OCI-LY3 (cell line): Measurements from ENCODE around the gene ZSWIM7.

ENCODE experiments used
- H2AFZ ChIP-seq: fragments of 200-600, 300-600 bp; shearing (Covaris generic); 2 replicates; pipeline ENCODE4 v1.6.0; 2014; ENCODE audit warnings: antibody characterized with exemption, low read depth, low read length
- H3K27ac ChIP-seq: fragments of 200-600, 300-600 bp; sonication (generic); 2 replicates; pipeline ENCODE4 v1.5.1; 2014; ENCODE audit warnings: mild to moderate bottlenecking, low read length, moderate library complexity, mixed read lengths
- H3K27me3 ChIP-seq: fragments of 200-600, 300-600 bp; sonication (generic); 2 replicates; pipeline ENCODE4 v1.6.1; 2014; ENCODE audit warnings: low read depth, low read length, mixed read lengths
- H3K36me3 ChIP-seq: fragments of 200-600, 300-600 bp; sonication (generic); replicated peaks from 2 replicates; pipeline ENCODE3; 2014; ENCODE audit warnings: low read depth, low read length, mixed read lengths
- H3K4me1 ChIP-seq: fragments of 300-600, 200-600 bp; sonication (generic); 2 replicates; pipeline ENCODE4 v1.6.1; 2014; ENCODE audit warnings: low read length, mixed read lengths
- H3K4me2 ChIP-seq: fragments of 200-600, 300-600 bp; sonication (generic); 2 replicates; pipeline ENCODE4 v1.6.1; 2014; ENCODE audit warnings: low read length, mixed read lengths
- H3K4me3 ChIP-seq: fragments of 300-600, 200-600 bp; sonication (generic); 2 replicates; pipeline ENCODE4 v1.5.1; 2014; ENCODE audit warnings: antibody characterized with exemption, mild to moderate bottlenecking, low read length, moderate library complexity
- H3K79me2 ChIP-seq: fragments of 300-600, 200-600 bp; shearing (Covaris generic); 2 replicates; pipeline ENCODE4 v1.6.1; 2014; ENCODE audit warnings: mild to moderate bottlenecking, low read length, mixed read lengths
- H3K9ac ChIP-seq: fragments of 300-600, 200-600 bp; shearing (Covaris generic); 2 replicates; pipeline ENCODE4 v1.6.0; 2014; ENCODE audit warnings: mild to moderate bottlenecking, low read length, moderate library complexity
- H3K9me3 ChIP-seq: fragments of 200-600, 300-600 bp; shearing (Covaris generic); 2 replicates; pipeline ENCODE4 v1.6.1; 2014; ENCODE audit warnings: low read length, mixed read lengths; ENCODE audit not compliant: insufficient read depth
- H4K20me1 ChIP-seq: fragments of 200-600, 300-600 bp; sonication (generic); 2 replicates; pipeline ENCODE4 v1.6.1; 2016; ENCODE audit warnings: low read length, mixed read lengths; ENCODE audit not compliant: insufficient read depth
- CTCF ChIP-seq: fragments of 200-600, 300-600 bp; sonication (generic); IDR thresholded peaks from 2 replicates; pipeline ENCODE4 v1.5.1; 2014; ENCODE audit warnings: antibody characterized with exemption, low read length, low read depth
- EZH2phosphoT487 ChIP-seq: fragments of 200-600 bp; shearing (Covaris generic); IDR thresholded peaks from 2 replicates; pipeline ENCODE4 v1.6.1; 2018; ENCODE audit warnings: antibody characterized with exemption, mixed run types, low read depth

The ZSWIM7 gene

GRCh38 chr17:15944759-15945526, 54.6 kb downstream of the ZSWIM7 start, which contains the start of gene ADORA2B:
Gene ADORA2B (plus strand): TSS chr17:15945130. CDS start chr17:15945249, 119 bp downstream.
- H4K20me1 ChIP-seq = no peaks in the 10 kb centered on the region
- no peak within 1 kb of the TSS for H3K27ac ChIP-seq
- no peaks in the 10 kb centered on the region for H3K9me3 ChIP-seq
- H3K27me3 ChIP-seq = peaks cover 8% of the 10 kb centered on the region; the same call in 1 of the 2 replicates
- no peaks in the 10 kb centered on the region for H3K79me2 ChIP-seq
- H3K4me1 ChIP-seq = no peaks in the 10 kb centered on the region
- TF ChIP-seq EZH2phosphoT487 = no peak
- no peak; the same call in 1 of the 2 replicates for TF ChIP-seq CTCF
- no peak within 1 kb of the TSS for H3K9ac ChIP-seq
- H3K4me3 ChIP-seq = peak within 1 kb of the TSS; percentile 69
- no peak within 1 kb of the TSS for H2AFZ ChIP-seq
- no peaks in the 10 kb centered on the region for H3K36me3 ChIP-seq
- H3K4me2 ChIP-seq = peak within 1 kb of the TSS; percentile 63

- peak overlapping the region; percentile 69; the same call in 1 of the 2 replicates for H3K4me3 ChIP-seq
- H3K9me3 ChIP-seq = no peaks in the 10 kb centered on the region
- no peak overlapping the region for H3K9ac ChIP-seq
- no peak for TF ChIP-seq EZH2phosphoT487
- TF ChIP-seq CTCF = no peak
- peak overlapping the region; percentile 63 for H3K4me2 ChIP-seq
- H3K27ac ChIP-seq = no peak overlapping the region
- H4K20me1 ChIP-seq = no peaks in the 10 kb centered on the region
- H3K79me2 ChIP-seq = no peaks in the 10 kb centered on the region
- no peaks in the 10 kb centered on the region for H3K36me3 ChIP-seq
- H3K4me1 ChIP-seq = no peaks in the 10 kb centered on the region
- peaks cover 8% of the 10 kb centered on the region; the same call in 1 of the 2 replicates for H3K27me3 ChIP-seq
- H2AFZ ChIP-seq = no peak overlapping the region
Measured at GRCh38 chr17:15943971-15944758, 55.3 kb downstream of the ZSWIM7 start.

DNA sequence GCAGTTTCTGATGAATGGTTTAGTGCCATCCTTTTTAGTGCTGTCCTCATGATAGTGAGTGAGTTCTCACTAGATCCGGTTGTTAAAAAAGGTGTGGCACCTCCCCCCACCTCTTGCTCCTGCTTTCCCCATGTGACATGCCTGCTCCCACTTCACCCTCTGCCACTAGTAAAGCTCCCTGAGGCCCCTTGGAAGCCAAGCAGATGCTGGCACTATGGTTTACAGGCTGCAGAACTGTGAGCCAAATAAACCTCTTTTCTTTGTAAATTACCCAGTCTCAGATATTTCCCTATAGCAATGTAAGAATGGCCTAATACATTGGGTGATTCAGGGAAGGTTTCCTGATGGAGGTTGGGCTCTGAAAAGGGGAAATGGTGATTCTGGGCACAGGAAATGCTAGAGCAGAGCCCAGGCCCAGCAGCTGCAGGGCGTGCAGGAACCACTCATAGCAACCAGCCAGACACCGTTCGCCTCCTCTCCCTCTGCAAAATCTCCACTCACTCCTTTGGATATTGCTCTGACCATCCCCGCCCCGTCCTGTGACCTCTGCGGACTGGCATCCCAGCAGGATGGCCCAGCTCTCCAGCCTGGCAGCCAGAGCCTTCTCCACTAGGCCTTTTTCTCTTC, 57.2 kb downstream of the ZSWIM7 start:
- Histone ChIP-seq H3K9ac (no peak overlapping the region), H4K20me1 (no peaks in the 10 kb centered on the region), H3K4me2 (no peak overlapping the region), H3K4me1 (no peaks in the 10 kb centered on the region), H3K4me3 (no peak overlapping the region), H3K9me3 (no peaks in the 10 kb centered on the region), H3K27ac (no peak overlapping the region), H2AFZ (no peak overlapping the region), H3K36me3 (no peaks in the 10 kb centered on the region), H3K79me2 (no peaks in the 10 kb centered on the region), H3K27me3 (peaks cover 8% of the 10 kb centered on the region; the same call in 1 of the 2 replicates)
- TF ChIP-seq EZH2phosphoT487 (no peak), CTCF (no peak)
